ENCODE results near the gene COA1.

DNA sequence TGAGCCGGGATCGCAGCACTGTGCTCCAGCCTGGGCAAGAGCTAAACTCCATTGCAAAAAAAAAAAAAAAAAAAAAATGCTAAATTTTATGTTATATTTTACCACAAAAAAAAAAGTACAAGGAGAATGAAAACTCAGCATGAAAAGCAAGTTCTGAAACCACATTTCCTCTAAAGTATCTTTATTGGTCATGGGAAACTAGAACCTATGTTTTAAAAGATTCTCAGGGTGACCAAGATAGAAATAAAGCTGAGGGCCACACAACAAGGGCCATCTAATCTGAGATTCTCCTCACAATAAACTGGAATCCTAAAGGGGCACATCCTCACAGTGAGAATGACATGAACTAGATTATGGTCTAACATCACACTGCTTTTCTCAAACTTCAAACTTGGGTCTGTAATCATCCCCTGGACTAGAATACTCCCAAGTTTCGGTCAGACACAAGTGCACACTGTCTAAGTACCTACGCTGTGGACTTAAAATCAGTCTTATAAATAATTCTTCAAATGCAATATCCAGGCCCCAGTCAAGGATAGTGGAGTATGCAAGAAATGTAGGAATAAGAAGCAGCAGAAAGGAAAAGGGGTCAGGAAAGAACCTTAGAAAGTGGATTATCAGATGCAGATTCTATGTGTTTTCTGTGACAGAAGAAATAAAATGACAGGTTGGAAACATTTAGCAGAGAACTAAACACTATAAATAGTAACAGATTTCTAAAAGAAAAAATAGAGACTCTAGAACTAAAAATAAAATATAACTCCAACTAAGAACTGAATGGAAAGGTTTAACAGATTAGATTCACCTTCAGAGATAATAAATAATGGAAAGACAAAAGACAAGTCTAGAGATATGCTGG is 49.9 kb downstream of the COA1 start:
- TF ChIP-seq, protein P1, sequence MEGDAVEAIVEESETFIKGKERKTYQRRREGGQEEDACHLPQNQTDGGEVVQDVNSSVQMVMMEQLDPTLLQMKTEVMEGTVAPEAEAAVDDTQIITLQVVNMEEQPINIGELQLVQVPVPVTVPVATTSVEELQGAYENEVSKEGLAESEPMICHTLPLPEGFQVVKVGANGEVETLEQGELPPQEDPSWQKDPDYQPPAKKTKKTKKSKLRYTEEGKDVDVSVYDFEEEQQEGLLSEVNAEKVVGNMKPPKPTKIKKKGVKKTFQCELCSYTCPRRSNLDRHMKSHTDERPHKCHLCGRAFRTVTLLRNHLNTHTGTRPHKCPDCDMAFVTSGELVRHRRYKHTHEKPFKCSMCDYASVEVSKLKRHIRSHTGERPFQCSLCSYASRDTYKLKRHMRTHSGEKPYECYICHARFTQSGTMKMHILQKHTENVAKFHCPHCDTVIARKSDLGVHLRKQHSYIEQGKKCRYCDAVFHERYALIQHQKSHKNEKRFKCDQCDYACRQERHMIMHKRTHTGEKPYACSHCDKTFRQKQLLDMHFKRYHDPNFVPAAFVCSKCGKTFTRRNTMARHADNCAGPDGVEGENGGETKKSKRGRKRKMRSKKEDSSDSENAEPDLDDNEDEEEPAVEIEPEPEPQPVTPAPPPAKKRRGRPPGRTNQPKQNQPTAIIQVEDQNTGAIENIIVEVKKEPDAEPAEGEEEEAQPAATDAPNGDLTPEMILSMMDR (conservative IDR thresholded peaks at IDR 0.05 in 1 of 2, IDR thresholded peaks at IDR 0.05 in 1 of 2; ENCODE audit: extremely low read depth in 1 of 2, insufficient read depth in 1 of 2, low read depth in 1 of 2, low read length in 2 of 2) = no peak
- no peak for TF ChIP-seq EZH2 (IDR thresholded peaks at IDR 0.05; ENCODE audit: borderline replicate concordance, low read length)

Measured in mammary epithelial cell (primary cell).